HepG2 (cell line): Measurements from ENCODE around the gene IMMP1L. TPM values are rescaled to one million over a fixed set of nuclear protein-coding genes. Genes with fewer than 3 reads are reported as not detected.

Experiments
- ATAC-seq: fragments of 200-7000 bp; cut with Tn5 transposase; 3 replicates; pipeline ENCODE4 v1.9.1; 2020; ENCODE audit warnings: mild to moderate bottlenecking, moderate library complexity
- BruUV-seq: library from RNA; stranded (reverse); fragments of 400-500 nt; replicated peaks from 2 replicates; lab custom pipeline; 2021; lab: Mats Ljungman, UMichigan
- CTCF ChIA-PET: fragments of 300-600 bp; formaldehyde crosslinking; extraction: SDS; loops from one replicate; lab custom pipeline; 2021; ENCODE audit warnings: low total read pairs, inconsistent platforms, low intra/inter-chr PET ratio; lab: Yijun Ruan, JAX
- POLR2A ChIA-PET: fragments of 350-600 bp; sonication (Branson Sonifier 250); formaldehyde crosslinking; loops from one replicate; lab custom pipeline; 2020; ENCODE audit warnings: antibody characterized with exemption, inconsistent platforms; lab: Yijun Ruan, JAX
- DNase-seq: peaks from one replicate; pipeline ENCODE4 v3.0.0-alpha.2; 2015; ENCODE audit warnings: low spot score
- FAIRE-seq: peaks from 3 replicates; lab custom pipeline; 2011; peaks lifted over from hg19 to GRCh38; lab: Jason Lieb, UNC
- H2AFZ ChIP-seq: one replicate; pipeline ENCODE4 v1.6.1; 2011; ENCODE audit warnings: low read length, inconsistent platforms
- H3K27ac ChIP-seq: fragments of 300-600 bp; 3 replicates; pipeline ENCODE4 v1.8.0; 2011; ENCODE audit warnings: mixed run types, mild to moderate bottlenecking, mixed read lengths, low read length, inconsistent platforms; ENCODE audit not compliant: insufficient read depth; ENCODE audit errors: extremely low read length
- H3K27me3 ChIP-seq, 2 experiments: fragments of 200-600 bp in 1 of 2; 2 replicates in 1 of 2; 3 replicates in 1 of 2; pipeline versions ENCODE4 v1.6.0 to v1.8.0; 2011; ENCODE audit warnings: low read length in 2 of 2, mild to moderate bottlenecking in 2 of 2, moderate library complexity in 2 of 2, inconsistent platforms in 1 of 2; ENCODE audit not compliant: insufficient read depth in 2 of 2, control insufficient read depth in 1 of 2
- H3K36me3 ChIP-seq, 2 experiments: fragments of 200-600 bp in 1 of 2; replicated peaks in 1 of 2; 2 replicates in 1 of 2; 3 replicates in 1 of 2; pipeline versions ENCODE4 v1.5.1 to v1.8.0; 2011; ENCODE audit warnings: low read length in 2 of 2, inconsistent platforms in 1 of 2; ENCODE audit not compliant: insufficient read depth in 2 of 2, control insufficient read depth in 1 of 2
- H3K4me1 ChIP-seq: 2 replicates; pipeline ENCODE4 v1.5.1; 2012; ENCODE audit warnings: low read length, inconsistent platforms; ENCODE audit not compliant: insufficient read depth
- H3K4me2 ChIP-seq: 2 replicates; pipeline ENCODE4 v1.6.0; 2011; ENCODE audit warnings: low read depth, low read length, inconsistent platforms
- H3K4me3 ChIP-seq, 3 experiments: fragments of 200-600 bp in 1 of 3; sonication (generic), shearing (Covaris generic) in 1 of 3; replicated peaks in 1 of 3; 2 replicates each; pipeline ENCODE4 v1.5.1; 2011 to 2016; ENCODE audit warnings: low read length in 3 of 3, inconsistent platforms in 2 of 3, low read depth in 2 of 3, mild to moderate bottlenecking in 2 of 3, control low read depth in 1 of 3, mixed read lengths in 1 of 3; ENCODE audit not compliant: insufficient read depth in 1 of 3
- H3K79me2 ChIP-seq: one replicate; pipeline ENCODE4 v1.6.1; 2011; ENCODE audit warnings: low read length, inconsistent platforms; ENCODE audit not compliant: insufficient read depth
- H3K9ac ChIP-seq: 2 replicates; pipeline ENCODE4 v1.6.0; 2011; ENCODE audit warnings: mild to moderate bottlenecking, low read depth, low read length, inconsistent platforms; ENCODE audit not compliant: insufficient read depth
- H3K9me3 ChIP-seq: 2 replicates; pipeline ENCODE4 v1.5.1; 2012; ENCODE audit warnings: mild to moderate bottlenecking, low read length
- H4K20me1 ChIP-seq: 2 replicates; pipeline ENCODE4 v1.6.0; 2011; ENCODE audit warnings: inconsistent platforms, mild to moderate bottlenecking, low read length, moderate library complexity; ENCODE audit not compliant: insufficient read depth
- ATF6 ChIP-seq: sonication (generic); formaldehyde crosslinking; conservative IDR thresholded peaks from 2 replicates; pipeline ENCODE4 v1.4.0; 2020; ENCODE audit warnings: missing genetic modification reagents
- BRCA1 ChIP-seq: sonication (generic); formaldehyde crosslinking; IDR thresholded peaks from 2 replicates; pipeline ENCODE4 v1.4.0; 2020; ENCODE audit warnings: missing genetic modification reagents
- CBFB ChIP-seq: sonication (generic); formaldehyde crosslinking; IDR thresholded peaks from 2 replicates; pipeline ENCODE4 v1.4.0; 2020; ENCODE audit warnings: missing genetic modification reagents
- CBX2 ChIP-seq, 2 experiments: fragments of 200-600 bp in 1 of 2; sonication (generic); formaldehyde crosslinking in 1 of 2; IDR thresholded peaks; 2 replicates each; pipeline versions ENCODE4 v1.7.0 to v1.8.1; 2018 to 2022; ENCODE audit warnings: low read depth in 2 of 2, low read length in 1 of 2, mild to moderate bottlenecking in 1 of 2, missing genetic modification reagents in 1 of 2
- FOXA3 ChIP-seq: IDR thresholded peaks from 2 replicates; pipeline ENCODE4 v1.6.1; 2016; ENCODE audit warnings: missing genetic modification reagents, missing compliant biosample characterization
- GFI1 ChIP-seq: sonication (generic); formaldehyde crosslinking; IDR thresholded peaks from 2 replicates; pipeline ENCODE4 v1.5.0; 2020; ENCODE audit warnings: missing genetic modification reagents, mild to moderate bottlenecking, borderline replicate concordance
- HOXA3 ChIP-seq: sonication (generic); formaldehyde crosslinking; IDR thresholded peaks from 2 replicates; pipeline ENCODE4 v1.5.0; 2020; ENCODE audit warnings: missing genetic modification reagents
- NPAS2 ChIP-seq: sonication (generic); formaldehyde crosslinking; IDR thresholded peaks from 2 replicates; pipeline ENCODE4 v1.8.0; 2022; ENCODE audit warnings: mild to moderate bottlenecking, missing genetic modification reagents, borderline replicate concordance
- PTBP1 ChIP-seq: fragments of 200-400 bp; formaldehyde crosslinking; IDR thresholded peaks from 2 replicates; pipeline ENCODE4 v1.6.1; 2018; ENCODE audit warnings: low read length, low read depth; ENCODE audit not compliant: poor library complexity, severe bottlenecking
- SNAI1 ChIP-seq: sonication (generic); formaldehyde crosslinking; IDR thresholded peaks from 2 replicates; pipeline ENCODE4 v1.5.0; 2020; ENCODE audit warnings: mild to moderate bottlenecking, missing genetic modification reagents, borderline replicate concordance
- TAF1 ChIP-seq: sonication (generic); formaldehyde crosslinking; IDR thresholded peaks from 2 replicates; pipeline ENCODE4 v1.4.0; 2020; ENCODE audit warnings: missing genetic modification reagents
- ZBTB14 ChIP-seq: sonication (generic); formaldehyde crosslinking; IDR thresholded peaks from 2 replicates; pipeline ENCODE4 v1.4.0; 2020; ENCODE audit warnings: missing genetic modification reagents
- ZBTB8A ChIP-seq: sonication (generic); formaldehyde crosslinking; IDR thresholded peaks from 2 replicates; pipeline ENCODE4 v1.4.0; 2020; ENCODE audit warnings: mild to moderate bottlenecking, low read depth, missing genetic modification reagents, borderline replicate concordance
- ZNF646 ChIP-seq: sonication (generic); formaldehyde crosslinking; IDR thresholded peaks from 2 replicates; pipeline ENCODE4 v1.9.0; 2021; ENCODE audit warnings: mild to moderate bottlenecking, missing genetic modification reagents
- ZNF850 ChIP-seq: sonication (generic); formaldehyde crosslinking; conservative IDR thresholded peaks from 2 replicates; pipeline ENCODE4 v1.9.0; 2021; ENCODE audit warnings: mild to moderate bottlenecking, missing genetic modification reagents
- WGBS: methylation state at CpG from one replicate; pipeline ENCODE4 v1.1.6; 2017; ENCODE audit warnings: low lambda C conversion rate; 5-methylcytosine and 5-hydroxymethylcytosine counted together
- in situ Hi-C: cut with HindIII; loops from 2 replicates; pipeline ENCODE4 v1.10.0; 2017; ENCODE audit warnings: low pct_unique_long_range_greater_than_20kb; ENCODE audit not compliant: extremely low pct_ligation_motif_present
- intact Hi-C: fragments of 100-400 bp; cut with micrococcal nuclease; formaldehyde crosslinking; loops from one replicate; pipeline ENCODE4 v1.10.0; 2022; ENCODE audit not compliant: unreplicated experiment
- polyA plus RNA-seq, 8 experiments: library from polyadenylated mRNA; depleted of rRNA in 3 of 8; stranded (reverse) in 7 of 8; unstranded in 1 of 8; fragments of >200 nt; fragmentation: Illumina TruSeq in 4 of 8; extraction: Trizol in 4 of 8; gene quantifications; 2 replicates each; pipeline versions ENCODE4 v1.2.1 to v1.2.3, GENCODE V29; 2011 to 2016; ENCODE audit warnings: low read depth in 4 of 8, missing spikeins in 1 of 8, mixed read lengths in 1 of 8; ENCODE audit not compliant: insufficient read depth in 1 of 8
- total RNA-seq, 5 experiments: library from RNA; depleted of rRNA; stranded (reverse); fragments of >200 nt; fragmentation: Illumina TruSeq; extraction: Trizol; gene quantifications; 2 replicates each; pipeline ENCODE4 v1.2.3, GENCODE V29; 2016; ENCODE audit warnings: low read depth in 1 of 5

Gene IMMP1L
- total and polyA plus RNA-seq, 2 of the 13 experiments (the other 11 are each of a cell fraction or from before 2014, with no cell fraction given), result 42.4 to 57.9 TPM

- in situ Hi-C loops (no loop called here), intact Hi-C loops (no loop called here)
- TF ChIP-seq GFI1 (no peak), NPAS2 (CRISPR knock-in tag) (no peak), ZNF646 (no peak), FOXA3 (CRISPR knock-in tag) (no peak), CBFB (no peak), TAF1 (CRISPR knock-in tag) (no peak), PTBP1 (no peak), ZBTB14 (CRISPR knock-in tag) (no peak), SNAI1 (CRISPR knock-in tag) (no peak), ZBTB8A (CRISPR knock-in tag) (no peak), CBX2 (IDR thresholded peaks at IDR 0.05; ENCODE audit: low read depth, low read length) (no peak), CBX2 (CRISPR knock-in tag; IDR thresholded peaks at IDR 0.05; ENCODE audit: low read depth) (no peak), BRCA1 (no peak), HOXA3 (no peak), ATF6 (CRISPR knock-in tag) (no peak), ZNF850 (CRISPR knock-in tag) (no peak)
These were observed 31.7 kb downstream of the IMMP1L start for GRCh38 chr11:31477528-31478222.

More at GRCh38 chr11:31477528-31478222, 31.7 kb downstream of the IMMP1L start:
- 95% methylated on average over 6 of the region's 6 CpGs for WGBS
- H3K27me3 ChIP-seq, result no peaks in the 10 kb centered on the region; a peak in 1 of 5 replicates
- ATAC-seq (no peak), DNase-seq (no peak), FAIRE-seq (no peak)
- H3K4me1 ChIP-seq, result no peaks in the 10 kb centered on the region
- POLR2A ChIA-PET, result no interaction called here
- H3K4me2 ChIP-seq, result no peak overlapping the region
- H2AFZ ChIP-seq, result no peak overlapping the region
- no peak overlapping the region for H3K27ac ChIP-seq
- CTCF ChIA-PET, result no interaction called here
- H3K9me3 ChIP-seq, result no peaks in the 10 kb centered on the region
- no TSS peak for BruUV-seq
- no peaks in the 10 kb centered on the region for H4K20me1 ChIP-seq
- H3K4me3 ChIP-seq, result no peak overlapping the region
- H3K79me2 ChIP-seq, result peaks cover 24% of the 10 kb centered on the region
- no peaks in the 10 kb centered on the region for H3K36me3 ChIP-seq
- no peak overlapping the region for H3K9ac ChIP-seq
